Measurements from ENCODE around the gene FANK1.

- TF ChIP-seq EZH2 (IDR thresholded peaks at IDR 0.05; ENCODE audit: borderline replicate concordance) (no peak), EZH2phosphoT487 (IDR thresholded peaks at IDR 0.05; ENCODE audit: low read depth, severe bottlenecking, unreplicated experiment) (no peak)
- TF ChIP-seq, protein P1, sequence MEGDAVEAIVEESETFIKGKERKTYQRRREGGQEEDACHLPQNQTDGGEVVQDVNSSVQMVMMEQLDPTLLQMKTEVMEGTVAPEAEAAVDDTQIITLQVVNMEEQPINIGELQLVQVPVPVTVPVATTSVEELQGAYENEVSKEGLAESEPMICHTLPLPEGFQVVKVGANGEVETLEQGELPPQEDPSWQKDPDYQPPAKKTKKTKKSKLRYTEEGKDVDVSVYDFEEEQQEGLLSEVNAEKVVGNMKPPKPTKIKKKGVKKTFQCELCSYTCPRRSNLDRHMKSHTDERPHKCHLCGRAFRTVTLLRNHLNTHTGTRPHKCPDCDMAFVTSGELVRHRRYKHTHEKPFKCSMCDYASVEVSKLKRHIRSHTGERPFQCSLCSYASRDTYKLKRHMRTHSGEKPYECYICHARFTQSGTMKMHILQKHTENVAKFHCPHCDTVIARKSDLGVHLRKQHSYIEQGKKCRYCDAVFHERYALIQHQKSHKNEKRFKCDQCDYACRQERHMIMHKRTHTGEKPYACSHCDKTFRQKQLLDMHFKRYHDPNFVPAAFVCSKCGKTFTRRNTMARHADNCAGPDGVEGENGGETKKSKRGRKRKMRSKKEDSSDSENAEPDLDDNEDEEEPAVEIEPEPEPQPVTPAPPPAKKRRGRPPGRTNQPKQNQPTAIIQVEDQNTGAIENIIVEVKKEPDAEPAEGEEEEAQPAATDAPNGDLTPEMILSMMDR (IDR thresholded peaks at IDR 0.05; ENCODE audit: poor library complexity) = no peak
These were observed 126.5 kb downstream of the FANK1 start for GRCh38 chr10:126022841-126023240.
